ENCODE data around the gene EXOC5.

The EXOC5 gene

DNA sequence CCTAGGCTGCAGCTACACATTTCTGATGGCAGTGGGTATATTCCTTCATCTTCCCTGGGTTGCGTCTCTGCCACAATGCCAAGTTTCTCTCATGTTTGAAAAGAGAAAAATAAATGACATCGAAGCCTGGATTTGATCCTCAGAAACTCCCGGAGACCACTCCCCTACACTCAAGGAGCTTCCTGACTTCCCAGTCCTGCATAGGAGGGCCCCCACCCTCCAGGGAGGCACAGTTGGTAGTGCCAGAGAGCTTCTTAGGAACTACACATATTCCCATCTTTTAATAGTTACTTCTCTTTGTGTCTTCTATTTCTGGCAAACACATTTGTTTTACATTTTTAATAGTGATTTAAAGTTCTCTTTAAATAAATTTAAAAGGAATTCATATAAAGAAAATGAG lies 30.8 kb upstream of the EXOC5 start:
- TF ChIP-seq CTCF (IDR thresholded peaks at IDR 0.05; ENCODE audit: insufficient read depth, low read length, poor library complexity, severe bottlenecking), result no peak
- H3K36me3 ChIP-seq (ENCODE audit: control insufficient read depth, insufficient read depth, low read length), result no peaks in the 10 kb centered on the region
- no peak for DNase-seq (ENCODE audit: extremely low read depth, insufficient read length)

GRCh38 chr14:57297852-57298251 lies 29.1 kb upstream of the EXOC5 start:
- TF ChIP-seq CTCF (IDR thresholded peaks at IDR 0.05; ENCODE audit: insufficient read depth, low read length, poor library complexity, severe bottlenecking), result no peak
- H3K27me3 ChIP-seq (replicated peaks; ENCODE audit: control insufficient read depth, insufficient read depth, low read length), result no peaks in the 10 kb centered on the region
- DNase-seq (ENCODE audit: extremely low read depth, insufficient read length), result no peak
- no peak overlapping the region for H3K4me3 ChIP-seq (replicated peaks; ENCODE audit: low read depth, low read length)
- H3K36me3 ChIP-seq (ENCODE audit: control insufficient read depth, insufficient read depth, low read length), result no peaks in the 10 kb centered on the region

More for the DNA sequence above, 30.8 kb upstream of the EXOC5 start:
- H3K4me3 ChIP-seq (replicated peaks; ENCODE audit: low read depth, low read length), result no peak overlapping the region
- H3K27me3 ChIP-seq (replicated peaks; ENCODE audit: control insufficient read depth, insufficient read depth, low read length), result no peaks in the 10 kb centered on the region

DNA sequence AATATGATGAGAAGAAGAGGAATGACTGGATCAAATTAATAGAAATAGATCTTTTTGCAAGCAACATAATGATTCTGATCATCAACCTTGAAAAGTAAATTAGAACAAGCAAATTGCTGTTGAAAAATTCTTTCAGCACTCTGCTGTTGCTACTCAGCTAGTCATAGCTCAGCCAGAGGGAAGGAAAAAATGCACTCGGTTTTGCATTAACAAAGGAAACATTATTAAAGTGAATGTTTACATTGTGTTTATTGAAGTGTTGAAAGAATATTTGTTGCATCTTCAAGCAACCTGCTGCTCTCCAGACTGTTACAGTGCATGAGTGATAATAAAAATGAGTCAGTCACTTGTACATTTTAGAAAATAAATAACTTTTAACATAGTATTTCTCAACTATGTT lies 26.5 kb upstream of the EXOC5 start:
- DNase-seq (ENCODE audit: extremely low read depth, insufficient read length), result no peak
- no peak for TF ChIP-seq CTCF (IDR thresholded peaks at IDR 0.05; ENCODE audit: insufficient read depth, low read length, poor library complexity, severe bottlenecking)
- Histone ChIP-seq H3K4me3 (replicated peaks; ENCODE audit: low read depth, low read length) (no peak overlapping the region), H3K27me3 (replicated peaks; ENCODE audit: control insufficient read depth, insufficient read depth, low read length) (no peaks in the 10 kb centered on the region), H3K36me3 (ENCODE audit: control insufficient read depth, insufficient read depth, low read length) (no peaks in the 10 kb centered on the region; the same call in 1 of the 2 replicates)

DNA sequence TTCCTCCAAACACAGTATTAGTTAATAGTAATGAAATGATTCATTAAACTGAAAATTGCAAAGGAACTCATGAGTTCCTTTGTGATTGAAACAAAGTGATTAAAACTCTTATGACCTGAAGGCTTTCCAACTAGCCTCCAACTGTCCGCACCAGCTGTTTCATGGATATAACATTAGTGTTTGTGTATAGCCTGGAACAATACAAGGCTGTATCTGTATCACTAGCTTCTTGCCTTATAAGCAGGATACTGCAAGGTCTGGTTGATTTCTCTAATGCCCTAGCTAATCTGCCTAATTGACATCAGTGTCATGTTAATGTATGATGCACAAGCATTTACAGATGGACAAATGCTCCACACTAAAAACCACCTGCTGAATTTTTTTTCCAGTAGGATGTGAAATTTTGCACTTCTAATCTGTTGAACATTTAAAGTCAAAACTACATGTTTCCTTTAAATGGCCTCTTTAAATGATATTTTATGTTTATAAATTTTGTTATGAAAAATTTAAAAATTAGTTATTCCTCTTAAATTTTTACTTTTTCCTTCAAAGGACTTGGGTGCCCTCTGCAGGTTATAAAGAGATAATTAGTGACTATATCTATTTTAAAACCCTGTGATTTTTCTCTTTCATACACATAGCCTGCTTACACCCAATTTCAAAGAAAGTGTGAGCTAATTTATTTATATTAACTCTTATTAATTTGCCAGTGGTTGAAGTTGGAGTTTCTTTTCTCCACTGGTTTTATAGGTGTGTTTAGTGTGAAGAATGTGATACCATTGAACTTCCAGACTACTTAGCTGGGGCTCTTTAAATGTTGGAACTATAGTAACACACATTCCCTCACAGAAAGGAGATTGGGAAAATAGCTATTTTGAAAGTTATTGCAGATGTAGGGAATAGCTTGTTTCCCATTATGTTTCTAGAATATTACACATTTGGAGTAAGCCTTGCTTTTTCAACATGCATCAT lies 25.4 kb upstream of the EXOC5 start:
- no peaks in the 10 kb centered on the region; the same call in 1 of the 2 replicates for H3K36me3 ChIP-seq (ENCODE audit: control insufficient read depth, insufficient read depth, low read length)
- H3K4me3 ChIP-seq (replicated peaks; ENCODE audit: low read depth, low read length), result no peak overlapping the region
- peak; percentile 34 for TF ChIP-seq CTCF (IDR thresholded peaks at IDR 0.05; ENCODE audit: insufficient read depth, low read length, poor library complexity, severe bottlenecking)
- no peaks in the 10 kb centered on the region for H3K27me3 ChIP-seq (replicated peaks; ENCODE audit: control insufficient read depth, insufficient read depth, low read length)
- DNase-seq (ENCODE audit: extremely low read depth, insufficient read length), result no peak

DNA sequence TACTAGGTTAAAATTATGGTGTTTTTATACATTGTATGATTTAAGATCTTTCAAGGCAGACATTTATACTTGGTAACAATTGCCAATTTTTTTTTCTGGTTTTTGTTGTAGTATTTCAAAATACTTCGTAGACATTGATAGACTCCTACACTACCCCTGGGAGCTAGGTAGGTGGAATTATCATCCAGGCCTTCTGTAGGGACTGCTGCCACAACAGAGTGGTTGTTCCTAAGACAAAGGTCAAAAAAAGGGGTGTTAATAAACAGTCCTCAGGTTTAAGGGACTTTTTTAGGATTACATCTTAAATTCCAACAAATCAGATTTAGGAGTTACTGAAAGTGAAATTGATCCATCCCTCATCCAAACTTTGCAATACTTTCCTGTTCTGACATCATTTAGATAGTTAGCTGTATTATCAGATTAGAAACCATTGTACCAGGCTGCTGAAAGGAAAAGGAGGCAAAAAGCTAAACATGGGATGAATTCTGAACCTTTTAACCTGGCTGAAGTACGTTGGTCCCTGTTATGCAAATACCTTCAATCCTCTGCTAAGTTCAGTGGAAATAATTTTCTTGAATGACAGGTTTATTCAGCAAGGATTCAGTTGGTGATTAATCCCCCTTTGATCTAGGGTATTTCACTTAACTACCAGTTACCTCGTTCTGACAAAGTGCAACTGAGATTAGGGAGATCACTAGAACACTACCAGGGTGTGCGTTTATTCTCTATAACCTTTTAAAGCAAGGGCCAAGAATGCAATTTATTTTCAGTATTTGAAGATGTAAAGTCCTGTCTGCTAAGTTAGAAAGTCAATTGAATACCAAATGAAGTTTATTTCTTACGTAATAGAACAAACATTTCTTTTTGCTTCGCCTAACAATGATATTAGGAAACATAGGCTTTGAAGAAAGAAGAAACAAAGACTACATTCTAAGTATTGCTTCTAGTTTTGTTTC lies 23.3 kb upstream of the EXOC5 start:
- DNase-seq (ENCODE audit: extremely low read depth, insufficient read length), result no peak
- Histone ChIP-seq H3K27me3 (replicated peaks; ENCODE audit: control insufficient read depth, insufficient read depth, low read length) (no peaks in the 10 kb centered on the region), H3K36me3 (ENCODE audit: control insufficient read depth, insufficient read depth, low read length) (peaks cover 2% of the 10 kb centered on the region; the same call in 1 of the 2 replicates), H3K4me3 (replicated peaks; ENCODE audit: low read depth, low read length) (no peak overlapping the region)
- no peak for TF ChIP-seq CTCF (IDR thresholded peaks at IDR 0.05; ENCODE audit: insufficient read depth, low read length, poor library complexity, severe bottlenecking)

All from GM06990 (cell line).